Thyroid gland (tissue), 4 donors: ENCODE measurements around the gene AFF2.

ENCODE experiments used
- POLR2A ChIP-seq, 2 donors: fragments of 450-650 bp; IDR thresholded peaks; one replicate each; pipeline ENCODE4 v1.6.1; 2017; ENCODE audit warnings: antibody characterized with exemption in 2 of 2, mild to moderate bottlenecking in 2 of 2, moderate library complexity in 1 of 2
- TF ChIP-seq, protein P1 (sequence below), 6 experiments: fragments of 200-600 bp in 3 of 6; fragments of 450-650 bp in 3 of 6; sonication (generic) in 3 of 6; IDR thresholded peaks; one replicate each; pipeline ENCODE4 v1.5.1; 2016 to 2019; ENCODE audit warnings: antibody characterized with exemption in 6 of 6, mild to moderate bottlenecking in 2 of 6, inconsistent platforms in 1 of 6, moderate library complexity in 1 of 6

- TF ChIP-seq, protein P1, sequence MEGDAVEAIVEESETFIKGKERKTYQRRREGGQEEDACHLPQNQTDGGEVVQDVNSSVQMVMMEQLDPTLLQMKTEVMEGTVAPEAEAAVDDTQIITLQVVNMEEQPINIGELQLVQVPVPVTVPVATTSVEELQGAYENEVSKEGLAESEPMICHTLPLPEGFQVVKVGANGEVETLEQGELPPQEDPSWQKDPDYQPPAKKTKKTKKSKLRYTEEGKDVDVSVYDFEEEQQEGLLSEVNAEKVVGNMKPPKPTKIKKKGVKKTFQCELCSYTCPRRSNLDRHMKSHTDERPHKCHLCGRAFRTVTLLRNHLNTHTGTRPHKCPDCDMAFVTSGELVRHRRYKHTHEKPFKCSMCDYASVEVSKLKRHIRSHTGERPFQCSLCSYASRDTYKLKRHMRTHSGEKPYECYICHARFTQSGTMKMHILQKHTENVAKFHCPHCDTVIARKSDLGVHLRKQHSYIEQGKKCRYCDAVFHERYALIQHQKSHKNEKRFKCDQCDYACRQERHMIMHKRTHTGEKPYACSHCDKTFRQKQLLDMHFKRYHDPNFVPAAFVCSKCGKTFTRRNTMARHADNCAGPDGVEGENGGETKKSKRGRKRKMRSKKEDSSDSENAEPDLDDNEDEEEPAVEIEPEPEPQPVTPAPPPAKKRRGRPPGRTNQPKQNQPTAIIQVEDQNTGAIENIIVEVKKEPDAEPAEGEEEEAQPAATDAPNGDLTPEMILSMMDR (IDR thresholded peaks at IDR 0.05): no peak
- no peak for TF ChIP-seq POLR2A (IDR thresholded peaks at IDR 0.05)
Measured at GRCh38 chrX:148556498-148556897, 56.1 kb downstream of the AFF2 start.
